NCI-H446 (cell line): ENCODE measurements around the gene KRTAP6-2.

ENCODE experiments used
- DNase-seq, 2 experiments: peaks; one replicate each; lab custom pipeline; 2025; lab: John Stamatoyannopoulos, UW

Gene KRTAP6-2

GRCh38 chr21:30567617-30568016, 31.1 kb downstream of the KRTAP6-2 start:
- no peak for DNase-seq

- no peak for DNase-seq
Observed at GRCh38 chr21:30563630-30564029, 35.1 kb downstream of the KRTAP6-2 start.

GRCh38 chr21:30563072-30563471, 35.6 kb downstream of the KRTAP6-2 start:
- DNase-seq, result no peak

GRCh38 chr21:30561957-30562356, 36.7 kb downstream of the KRTAP6-2 start:
- DNase-seq, result no peak

GRCh38 chr21:30561264-30561895, 37.3 kb downstream of the KRTAP6-2 start, which contains the start of gene KRTAP19-7:
TSS of gene KRTAP19-7 (minus strand) at chr21:30561314. CDS start at chr21:30561289, 25 bp downstream.
- no peak for DNase-seq

- DNase-seq, result no peak
Observed at GRCh38 chr21:30555095-30555494, 43.6 kb downstream of the KRTAP6-2 start.

- no peak for DNase-seq
Observed at GRCh38 chr21:30552782-30553181, 45.9 kb downstream of the KRTAP6-2 start.
